ENCODE results near the gene ZNF831.

ZNF831 gene

DNA sequence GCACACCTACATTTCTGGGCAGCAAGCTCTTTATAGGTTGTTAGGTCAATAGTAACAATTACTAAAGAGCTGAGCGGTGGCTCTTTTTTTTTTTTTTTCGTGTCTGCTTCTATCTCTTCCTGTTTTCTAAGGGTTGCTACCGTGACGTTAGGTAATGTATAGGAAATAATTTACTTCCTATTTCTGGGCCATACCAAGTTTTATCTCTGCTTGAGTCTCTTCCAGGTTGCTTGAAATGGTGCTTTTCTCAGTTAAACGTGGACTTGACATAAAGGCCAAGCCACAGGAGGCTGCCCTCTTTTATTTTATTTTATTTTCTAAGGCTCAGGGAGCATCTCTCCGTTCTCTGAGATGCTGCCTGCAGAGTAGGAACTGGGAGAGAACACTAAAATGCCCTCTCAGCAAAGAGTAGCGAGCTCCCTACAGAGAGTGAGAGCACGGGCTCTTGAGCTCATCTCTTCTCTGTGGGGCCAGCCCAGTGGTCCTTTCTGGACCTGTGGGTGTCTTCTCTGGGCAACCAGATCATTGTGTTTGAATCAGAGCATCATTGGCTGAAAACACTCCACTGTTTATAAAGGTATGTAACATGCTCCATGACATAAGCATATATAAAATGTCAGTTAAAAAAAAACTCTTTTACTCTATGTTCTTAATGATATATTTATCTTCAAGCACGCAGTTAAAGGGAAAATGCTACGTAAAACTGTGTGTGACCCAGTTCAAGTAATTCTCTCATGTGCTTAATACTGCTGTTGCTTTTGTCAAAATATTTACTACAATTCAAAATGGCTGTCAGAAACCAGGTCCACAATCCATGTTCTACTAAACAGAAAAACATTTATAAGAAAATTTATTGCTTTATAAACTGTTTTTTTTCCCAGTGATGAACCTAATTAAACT is at the start of gene ZNF831:
TSS of gene ZNF831 (plus strand) at position 191 of the 900 bp plus-strand sequence. CDS start 27,199 bp downstream, outside the sequence.
- peak; percentile 76 for DNase-seq

DNA sequence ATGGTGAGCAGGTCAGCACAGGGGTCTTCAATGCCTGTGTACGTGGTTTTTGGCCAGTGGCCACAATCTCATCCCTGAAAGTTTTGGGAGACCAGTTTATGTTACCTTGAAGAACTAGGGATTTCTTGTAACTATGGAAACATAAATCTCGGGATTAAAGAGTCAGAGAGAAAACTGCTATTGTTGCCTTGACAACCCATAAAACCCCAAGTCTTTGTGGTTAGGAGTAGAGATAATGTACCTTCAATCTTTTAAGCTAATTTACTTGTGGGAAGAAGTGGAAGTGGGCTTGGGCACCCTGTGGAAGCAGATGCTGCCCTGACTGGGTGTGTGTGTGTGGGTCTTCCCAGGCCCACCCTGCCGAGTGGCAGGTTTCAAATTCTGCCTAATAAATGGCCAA is 46.1 kb upstream of the ZNF831 start:
- no peak for DNase-seq

DNA sequence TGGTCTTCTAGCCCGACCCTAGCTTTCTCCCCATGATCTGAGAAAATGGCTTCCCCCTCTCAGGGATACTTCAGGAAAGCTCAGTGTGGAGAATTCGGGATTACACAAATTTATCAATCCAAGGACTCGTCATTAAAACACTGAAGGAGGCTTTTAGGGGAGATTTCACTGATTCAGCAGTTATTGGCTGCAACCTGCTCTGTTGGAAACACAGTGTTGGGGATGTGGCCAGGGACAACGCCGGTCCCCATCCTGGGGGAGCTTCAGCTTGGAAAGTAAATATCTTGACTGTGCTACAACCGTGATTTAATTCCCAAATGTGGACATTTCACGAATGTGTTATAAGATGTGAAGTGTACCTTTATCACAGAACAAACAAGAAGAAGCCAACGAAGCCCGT is 44.8 kb upstream of the ZNF831 start:
- DNase-seq = no peak

DNA sequence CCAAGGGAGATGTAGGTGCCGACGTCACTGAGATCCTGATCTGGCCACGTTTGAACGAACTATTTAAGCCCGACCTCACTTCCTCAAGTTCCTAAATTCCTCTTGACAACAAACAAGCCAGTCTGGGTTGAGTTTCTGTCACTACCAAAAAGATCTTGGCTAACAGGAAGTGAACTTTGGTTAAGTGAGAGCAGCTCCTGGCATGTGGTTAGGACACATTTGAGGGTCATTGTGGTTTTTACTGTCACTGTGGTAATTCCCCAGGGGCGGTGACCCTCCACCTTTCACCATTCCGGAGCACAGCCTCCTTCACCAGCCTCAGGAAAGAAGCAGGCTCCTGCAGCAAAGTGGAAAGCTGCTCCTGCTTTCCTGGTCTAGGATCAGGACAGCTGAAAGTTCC is 43.1 kb upstream of the ZNF831 start:
- peak; percentile 61 for DNase-seq

DNA sequence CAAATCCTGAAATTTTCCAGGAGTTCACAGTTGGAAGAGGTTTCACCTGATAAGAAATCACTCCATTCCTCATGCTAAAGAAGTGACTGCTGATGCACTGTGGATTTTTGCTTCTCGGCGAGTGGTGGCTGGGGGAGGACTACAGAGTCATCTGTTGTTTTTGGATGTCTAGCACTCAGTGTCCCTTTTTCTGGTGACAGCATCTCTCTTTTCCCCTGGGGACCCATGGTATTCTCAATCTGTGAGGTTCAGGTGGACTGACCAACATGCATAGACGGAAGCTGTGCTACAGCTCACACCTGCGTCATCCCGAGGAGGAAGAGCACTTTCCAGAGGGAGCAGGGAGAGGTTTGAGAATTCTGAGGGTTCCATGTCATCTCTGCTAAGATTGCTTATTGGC is 42.7 kb upstream of the ZNF831 start:
- DNase-seq = no peak

DNA sequence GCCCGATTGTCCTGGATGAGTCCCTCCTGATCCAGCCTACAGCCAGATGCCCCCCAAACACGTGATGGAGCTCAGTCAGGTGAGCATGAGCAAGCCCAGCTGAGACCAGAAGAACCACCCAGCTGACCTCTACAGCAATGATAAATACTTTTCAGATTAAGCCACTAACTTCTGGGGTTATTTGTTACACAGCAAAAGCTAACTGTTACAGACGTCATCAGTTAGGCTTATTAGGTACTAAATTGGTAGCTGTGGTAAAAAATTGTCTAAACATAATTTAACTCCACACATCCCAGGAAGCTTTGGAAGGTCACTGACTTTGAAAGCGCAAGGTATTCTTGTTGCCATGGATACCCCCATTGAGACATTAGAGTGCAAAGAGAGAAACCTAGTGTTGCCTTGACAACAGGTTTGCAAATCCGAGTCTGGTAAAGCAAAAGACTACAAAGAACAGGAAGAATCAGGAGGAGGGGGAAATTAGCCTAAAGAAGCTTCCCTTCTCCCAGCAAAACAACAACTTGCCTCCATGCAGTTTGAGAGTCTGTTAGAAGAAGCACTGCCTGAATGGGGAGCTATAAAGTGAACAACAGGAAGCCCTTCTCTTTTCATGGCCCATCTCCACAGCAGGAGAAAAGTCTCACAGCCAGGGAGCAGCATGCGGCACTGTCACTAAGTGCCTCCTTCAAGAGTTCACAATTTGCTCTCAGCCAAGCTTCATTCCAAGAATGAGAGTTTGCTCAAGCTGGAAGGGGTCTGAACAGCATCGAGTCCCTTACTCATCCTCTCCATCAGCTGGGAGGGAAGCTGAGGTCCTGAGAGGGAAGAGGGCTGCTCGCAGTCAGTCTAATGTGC is 41.7 kb upstream of the ZNF831 start:
- no peak for DNase-seq

DNA sequence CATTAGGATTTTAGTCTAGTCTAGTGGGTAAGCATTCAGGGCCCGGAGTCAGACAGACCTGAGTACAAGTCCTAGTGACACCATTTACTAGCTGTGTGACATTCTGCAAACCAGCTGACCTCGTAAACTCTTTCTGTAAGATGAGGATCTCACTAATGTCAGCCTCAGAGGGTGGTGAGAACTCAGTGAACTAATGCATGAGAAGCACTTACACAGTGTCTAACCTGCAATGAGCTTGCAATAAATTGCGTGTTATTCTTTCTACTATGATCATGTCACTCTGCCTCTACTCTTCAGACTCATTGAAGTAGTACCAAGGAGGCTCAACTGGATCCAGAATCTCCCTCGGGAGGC is 41.1 kb upstream of the ZNF831 start:
- no peak for DNase-seq

DNA sequence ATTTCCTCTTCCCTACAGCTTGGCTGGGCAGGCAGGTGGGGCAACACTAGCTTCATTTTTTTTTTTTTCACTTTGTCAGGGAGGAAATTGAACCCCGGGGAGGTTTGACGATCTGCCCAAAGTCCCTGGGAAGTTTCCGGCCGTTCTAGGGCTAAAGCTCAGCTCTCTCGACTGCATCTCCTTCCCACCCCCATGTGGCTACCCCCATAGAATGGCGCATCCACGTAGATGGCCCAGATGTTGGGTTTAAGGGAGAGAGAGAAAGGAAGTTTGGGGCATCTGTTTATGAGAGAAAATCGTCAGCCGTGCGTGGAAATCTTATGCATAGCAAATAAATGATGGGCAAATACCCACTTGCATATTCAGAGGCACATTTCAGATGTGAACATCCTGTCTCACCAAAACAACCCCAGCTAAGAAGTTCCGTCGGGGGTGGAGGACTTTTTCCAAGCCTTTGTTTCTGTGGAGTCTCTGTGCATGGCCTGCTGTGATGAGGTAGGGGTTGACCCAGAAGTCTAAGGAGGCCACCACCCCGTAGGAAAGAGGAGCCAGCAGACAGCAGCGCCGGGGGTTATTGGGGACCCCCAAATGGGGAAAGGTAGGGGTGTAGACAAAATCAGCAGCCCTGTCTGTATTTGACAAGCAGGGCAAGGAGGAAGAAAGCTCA is 40.5 kb upstream of the ZNF831 start:
- DNase-seq = no peak

DNA sequence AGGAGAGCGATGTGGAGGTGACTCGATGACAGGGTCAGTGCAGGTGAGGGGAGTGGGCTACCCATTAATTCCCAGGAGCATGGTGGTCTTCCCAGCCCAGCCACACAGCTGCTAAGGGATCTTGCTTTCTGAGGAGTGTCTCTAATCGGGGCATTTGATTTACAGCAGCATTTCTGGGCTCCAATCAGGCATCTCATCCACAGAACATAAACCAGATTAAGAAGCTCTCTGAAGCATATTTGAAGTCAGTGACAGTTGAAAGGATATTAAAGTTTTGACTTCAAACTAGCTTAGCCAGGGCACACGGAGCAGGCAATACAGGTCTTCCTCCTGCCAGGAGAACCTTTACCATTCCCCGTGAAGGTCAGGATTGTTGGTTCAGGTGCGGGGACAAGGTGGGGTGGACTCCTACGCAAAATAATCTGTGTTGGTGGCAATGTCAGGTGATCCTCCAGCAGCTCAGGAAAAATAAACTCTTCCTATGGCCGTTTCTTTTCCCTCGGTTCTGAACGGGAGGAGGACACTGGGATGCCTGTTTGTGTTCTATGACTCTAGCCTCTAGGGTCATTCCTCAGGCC is 39.9 kb upstream of the ZNF831 start:
- no peak for DNase-seq

DNA sequence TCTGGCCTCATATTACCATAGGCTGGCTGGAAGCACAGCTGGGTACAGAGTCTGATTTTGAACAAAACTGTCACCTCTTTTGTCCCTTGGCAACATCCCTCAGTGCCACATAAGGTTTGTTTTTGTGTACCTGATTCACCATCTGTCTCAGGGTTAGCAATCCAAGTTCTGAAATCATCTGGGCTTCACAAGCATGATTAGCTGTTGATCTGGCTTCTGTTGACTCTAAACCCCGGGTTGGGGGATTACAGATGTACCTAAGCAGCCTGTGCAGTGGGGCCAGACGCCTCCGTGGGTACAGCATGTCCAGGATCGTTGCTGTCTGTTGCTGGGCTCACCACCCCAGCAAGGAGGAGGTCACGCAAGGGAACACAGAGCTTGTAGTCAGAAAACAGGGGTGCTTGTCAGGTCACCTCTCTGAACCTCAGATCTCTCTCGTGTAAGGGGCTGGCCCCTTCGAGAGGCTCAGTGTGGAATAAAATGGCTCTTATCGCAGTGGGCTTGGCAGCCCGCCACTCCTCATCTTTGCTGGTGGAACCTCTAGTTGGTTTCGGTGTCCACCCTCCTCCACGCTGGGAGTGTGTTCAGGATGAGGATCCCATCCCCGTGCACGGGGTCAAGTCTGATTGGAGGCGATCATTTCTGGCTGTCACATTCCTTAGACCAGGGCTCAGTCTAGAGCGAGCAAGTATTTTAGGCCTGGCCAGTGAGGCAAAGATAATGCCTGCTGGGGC is 39.2 kb upstream of the ZNF831 start:
- no peak for DNase-seq

DNA sequence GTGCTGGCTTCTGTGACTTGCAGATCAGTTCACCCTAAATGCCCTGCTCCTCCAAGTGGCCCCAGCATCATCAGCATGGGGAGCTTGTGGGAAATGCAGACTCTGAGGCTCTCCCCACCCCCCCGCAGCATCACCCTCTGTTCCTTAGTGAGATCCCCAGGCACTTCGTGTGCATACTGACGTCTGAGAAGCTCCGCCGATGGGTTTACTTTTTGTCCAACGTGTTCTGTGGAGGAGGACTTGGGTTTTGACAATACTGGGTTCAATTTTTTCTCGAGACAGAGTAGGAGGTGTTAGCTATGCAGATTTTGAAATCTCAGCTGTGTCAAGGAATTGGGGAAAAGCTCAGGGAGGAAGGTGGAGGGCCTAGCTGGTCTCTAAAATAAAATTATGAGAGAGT is 38.3 kb upstream of the ZNF831 start:
- no peak for DNase-seq

DNA sequence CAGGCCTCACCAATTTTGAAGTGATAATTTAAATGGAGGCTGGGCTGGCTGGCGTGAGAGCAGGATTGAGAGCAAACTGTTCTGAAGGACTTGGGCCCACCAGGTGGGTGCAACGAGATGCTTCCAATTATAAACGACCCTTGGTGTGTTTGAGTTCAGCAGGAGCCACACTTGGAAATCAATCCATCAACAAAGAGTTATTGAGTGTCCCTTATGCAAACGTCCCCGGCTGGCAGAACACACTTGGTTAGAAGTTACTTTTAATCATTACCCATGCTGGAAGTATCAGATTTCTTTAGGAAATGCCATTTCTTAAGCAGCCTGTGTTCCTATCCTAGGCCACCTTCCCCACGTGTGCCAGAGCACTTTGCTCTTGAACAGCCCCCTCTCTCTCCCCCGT is 37.8 kb upstream of the ZNF831 start:
- no peak for DNase-seq

DNA sequence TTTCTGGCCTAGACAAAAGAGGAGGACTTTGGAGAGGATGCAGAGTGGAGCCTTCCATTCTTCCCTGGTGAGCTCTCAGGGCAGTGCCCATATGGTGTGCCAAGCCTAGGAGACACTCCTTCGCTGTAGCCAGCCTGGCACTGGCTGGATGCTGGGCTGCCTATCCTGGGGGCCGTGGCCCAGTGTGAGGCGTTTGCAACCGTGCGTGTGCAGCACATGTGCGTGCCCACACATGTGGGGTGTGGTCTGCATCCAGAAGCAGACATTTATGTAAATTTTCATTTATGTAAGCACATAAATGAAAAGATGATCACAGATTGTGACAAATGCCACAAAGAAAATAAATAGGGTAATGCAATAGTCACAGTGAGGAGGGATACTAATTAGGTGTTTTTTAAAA is 35.8 kb upstream of the ZNF831 start:
- DNase-seq = no peak

DNA sequence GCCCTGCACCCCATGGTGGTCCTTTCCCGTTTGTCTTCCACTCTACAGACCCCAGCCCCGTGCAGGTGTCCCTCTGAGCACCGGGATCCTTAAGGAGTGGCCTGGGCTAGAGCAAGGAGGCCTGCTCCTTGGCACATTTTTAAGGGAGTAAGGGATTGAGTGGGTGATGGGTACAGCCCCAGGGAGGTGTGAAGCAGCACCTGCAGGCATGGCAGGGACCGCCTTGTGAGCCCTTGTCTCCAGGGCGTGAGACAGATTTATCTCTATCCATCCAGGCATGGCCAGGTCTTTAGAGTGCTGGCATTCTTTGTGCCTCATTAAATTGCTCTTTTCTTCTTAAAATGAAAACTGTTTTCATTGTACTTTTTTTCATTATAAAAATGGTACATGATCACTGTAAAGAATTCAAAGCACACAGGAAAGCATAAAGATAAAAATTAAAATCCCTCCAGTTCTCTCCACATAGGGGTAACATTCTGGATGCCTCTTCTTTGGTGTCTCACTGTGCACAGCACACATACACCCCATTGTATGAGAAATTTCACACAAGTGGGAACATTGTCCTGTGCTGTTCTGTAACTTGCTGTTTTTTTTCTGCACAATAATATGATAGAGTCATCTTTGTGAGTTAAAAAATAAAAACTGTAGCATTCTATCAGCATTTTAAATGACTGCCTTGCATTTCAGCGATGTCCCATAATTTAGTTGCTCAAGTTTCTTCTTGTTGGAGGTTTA is 31.9 kb upstream of the ZNF831 start:
- DNase-seq = no peak

DNA sequence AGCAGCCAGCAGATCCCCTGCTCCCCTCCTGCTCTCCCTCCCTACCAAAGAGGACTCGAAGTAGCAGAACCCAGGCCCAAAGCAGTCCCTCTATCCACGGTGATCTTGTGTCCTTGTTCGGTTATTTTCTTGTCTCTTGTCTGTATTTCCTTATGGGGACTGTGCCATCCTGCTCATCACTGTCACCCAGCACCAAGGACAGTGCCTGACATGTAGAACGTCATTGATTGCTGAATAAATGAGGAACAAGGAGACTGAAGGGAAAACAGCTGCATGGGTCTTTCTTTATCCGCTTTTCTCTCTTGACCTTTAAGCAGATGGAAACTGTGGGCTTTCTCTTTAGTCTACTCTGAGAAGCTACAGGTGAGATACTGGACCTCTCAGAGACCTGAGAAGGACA is 29.4 kb upstream of the ZNF831 start:
- DNase-seq = peak; percentile 45

DNA sequence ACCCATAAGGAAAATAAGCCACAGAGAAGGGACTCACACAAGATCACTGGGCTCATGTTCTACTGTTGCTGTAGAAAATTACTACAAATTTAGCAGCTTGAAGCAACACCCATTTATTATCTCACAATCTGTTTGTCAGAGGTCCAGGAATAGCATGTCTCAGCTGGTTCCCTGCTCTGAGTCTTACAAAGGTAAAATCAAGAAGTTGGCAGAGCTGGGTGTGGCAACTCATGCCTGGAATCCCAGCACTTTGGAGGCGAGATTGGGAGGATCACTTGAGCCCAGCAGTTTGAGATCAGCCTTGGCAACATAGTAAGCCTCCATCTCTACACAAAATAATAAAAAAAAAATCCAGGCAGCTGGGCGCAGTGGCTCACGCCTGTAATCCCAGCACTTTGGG is 28.5 kb upstream of the ZNF831 start:
- DNase-seq = no peak

DNA sequence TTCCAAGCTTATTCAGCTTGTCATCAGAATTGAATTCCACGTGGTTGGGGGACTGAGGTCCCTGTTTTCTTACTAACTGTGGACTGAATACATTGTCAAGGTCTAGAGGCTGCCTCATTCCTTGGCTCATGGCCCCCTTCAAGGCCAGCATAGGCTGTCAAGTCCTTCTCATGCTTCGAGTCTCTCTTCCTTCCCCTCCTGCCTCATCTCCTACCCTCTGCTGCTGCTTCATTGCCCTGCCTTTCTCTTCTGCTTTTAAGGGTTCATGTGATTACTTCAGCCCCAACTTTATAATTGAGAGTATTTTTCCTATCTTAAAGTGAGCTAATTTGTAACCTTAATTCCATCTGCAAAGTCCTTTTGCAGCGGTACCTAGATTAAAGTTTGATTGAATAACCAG is 27.6 kb upstream of the ZNF831 start:
- DNase-seq = no peak

DNA sequence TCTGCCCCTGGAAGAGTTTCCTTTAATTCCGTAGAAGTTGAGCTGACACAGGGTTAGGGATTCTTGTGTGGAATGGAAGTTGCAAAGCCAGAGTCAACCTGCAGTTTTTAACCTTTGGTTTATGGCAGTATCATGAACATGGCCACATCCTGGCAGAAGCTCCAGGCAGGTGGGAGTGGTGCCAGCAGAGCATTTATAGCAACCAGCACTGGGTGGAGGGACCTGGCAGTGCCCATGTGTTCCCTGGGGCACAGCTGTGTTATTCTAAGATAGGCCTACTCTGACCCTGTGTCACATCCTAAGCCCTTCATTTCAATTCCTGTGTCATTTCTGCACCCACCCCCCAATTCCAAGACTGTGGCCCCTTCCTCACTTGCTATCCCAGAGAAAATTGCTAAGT is 26.1 kb upstream of the ZNF831 start:
- DNase-seq = no peak

DNA sequence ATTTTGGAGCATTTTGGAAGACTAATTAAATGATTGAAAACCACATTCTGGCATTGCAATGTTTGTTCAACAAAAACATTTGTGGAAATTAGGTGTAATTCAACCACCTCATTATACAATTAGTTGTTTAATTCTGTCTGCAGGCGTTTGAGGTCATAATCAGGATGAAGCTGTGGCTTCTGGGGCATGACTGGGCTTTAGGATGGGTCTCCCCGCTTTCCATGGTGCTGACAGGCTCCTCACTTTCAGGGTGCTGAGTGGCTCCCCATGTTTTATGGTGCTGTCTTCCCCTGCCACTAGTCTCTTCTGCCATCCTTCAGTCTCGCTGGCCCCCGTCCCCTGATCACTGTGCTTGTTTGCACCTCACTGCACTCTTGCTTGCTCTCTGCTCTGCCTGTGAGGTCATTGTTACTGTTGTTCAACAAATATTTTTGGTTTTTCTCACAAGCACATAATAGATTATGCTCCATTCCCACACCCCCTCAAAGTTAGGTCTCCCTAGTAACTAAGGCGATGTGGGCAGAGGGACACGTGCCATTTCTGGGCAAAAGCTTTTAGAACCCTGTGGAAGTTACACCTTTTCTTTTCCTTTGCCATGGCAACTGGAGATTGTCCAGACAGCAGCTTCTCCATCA is 25.4 kb upstream of the ZNF831 start:
- no peak for DNase-seq

DNA sequence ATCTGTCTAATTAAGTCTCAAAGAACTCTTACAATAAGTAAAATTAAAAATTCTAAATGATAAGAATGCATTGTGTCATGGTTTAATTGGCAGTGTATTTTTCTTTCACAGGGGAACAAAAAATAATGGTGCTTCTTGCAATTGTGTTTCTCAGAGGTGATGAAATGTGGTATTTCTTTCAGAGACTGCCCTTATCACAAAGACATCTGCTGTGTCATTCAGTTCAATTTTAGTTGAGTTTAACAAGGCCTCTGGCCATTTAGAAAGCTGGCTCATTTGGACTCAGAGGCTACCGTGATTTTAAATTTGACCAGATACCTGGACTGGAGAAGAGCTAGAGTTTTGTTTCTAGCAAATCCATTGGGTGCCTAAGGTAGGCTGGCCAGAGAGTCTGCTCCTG is 23.6 kb upstream of the ZNF831 start:
- DNase-seq = peak; percentile 61

Data from hematopoietic multipotent progenitor cell treated with erythropoietin and hydrocortisone succinate and interleukin-3 and kit ligand, for 4 days (in vitro differentiated cells).